Measurements from ENCODE around the gene PPEF1.

Gene PPEF1

DNA sequence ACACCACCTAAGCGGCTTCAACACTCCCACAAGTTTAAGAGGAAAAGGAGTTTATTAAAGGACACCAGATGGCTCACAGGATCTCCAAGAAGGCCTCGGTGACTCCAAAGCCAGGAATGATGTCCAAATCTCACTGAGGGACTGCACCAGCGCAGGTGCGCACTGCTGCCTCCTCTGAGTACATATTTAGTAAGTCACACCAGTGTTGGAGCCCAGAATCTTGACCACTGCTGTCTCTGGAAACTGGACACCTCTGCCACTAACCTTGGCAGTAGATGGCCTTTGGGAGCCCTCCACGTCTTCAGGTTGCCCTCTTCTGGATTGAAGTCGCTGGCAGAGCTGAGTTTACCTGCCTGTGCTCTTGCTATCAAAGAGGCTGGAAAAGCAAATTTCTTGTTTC is 25.4 kb upstream of the PPEF1 start:
- Mint-ChIP-seq H3K27ac (no peak overlapping the region), H3K27me3 (no peaks in the 10 kb centered on the region), H3K36me3 (ENCODE audit: insufficient read depth) (peaks cover 2% of the 10 kb centered on the region), H3K4me1 (ENCODE audit: low read depth in 2 of 2) (peaks cover 0 to 6% of the 10 kb centered on the region in 2 donors), H3K4me3 (no peak overlapping the region), H3K9me3 (no peaks in the 10 kb centered on the region)
- DNase-seq (no peak), ATAC-seq (replicated peaks) (no peak)

DNA sequence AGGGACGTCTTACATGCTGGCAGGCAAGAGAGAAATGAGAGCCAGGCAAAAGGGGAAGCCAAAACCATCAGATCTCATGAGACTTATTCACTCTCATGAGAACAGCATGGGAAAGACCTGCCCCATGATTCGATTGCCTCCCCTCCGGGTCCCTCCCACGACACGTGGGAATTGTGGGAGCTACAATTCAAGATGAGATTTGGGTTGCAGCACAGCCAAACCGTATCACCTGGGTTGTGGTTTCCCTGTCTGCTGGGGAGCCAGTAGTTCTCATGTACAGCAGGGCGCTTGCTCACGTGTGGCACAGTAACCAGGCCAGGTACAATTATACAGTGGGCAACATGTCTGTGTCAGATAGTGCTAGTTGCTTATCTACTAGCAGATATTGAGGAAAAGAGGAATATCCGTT is 24.5 kb upstream of the PPEF1 start:
- peak overlapping the region in 1 of 2 donors; percentile 46 for H3K27ac Mint-ChIP-seq
- H3K9me3 Mint-ChIP-seq: no peaks in the 10 kb centered on the region
- H3K4me1 Mint-ChIP-seq (ENCODE audit: low read depth in 2 of 2): peaks cover 0 to 4% of the 10 kb centered on the region in 2 donors
- H3K36me3 Mint-ChIP-seq (ENCODE audit: insufficient read depth): no peaks in the 10 kb centered on the region
- H3K4me3 Mint-ChIP-seq: no peak overlapping the region
- DNase-seq: no peak
- H3K27me3 Mint-ChIP-seq: no peaks in the 10 kb centered on the region
- no peak for ATAC-seq (replicated peaks)

DNA sequence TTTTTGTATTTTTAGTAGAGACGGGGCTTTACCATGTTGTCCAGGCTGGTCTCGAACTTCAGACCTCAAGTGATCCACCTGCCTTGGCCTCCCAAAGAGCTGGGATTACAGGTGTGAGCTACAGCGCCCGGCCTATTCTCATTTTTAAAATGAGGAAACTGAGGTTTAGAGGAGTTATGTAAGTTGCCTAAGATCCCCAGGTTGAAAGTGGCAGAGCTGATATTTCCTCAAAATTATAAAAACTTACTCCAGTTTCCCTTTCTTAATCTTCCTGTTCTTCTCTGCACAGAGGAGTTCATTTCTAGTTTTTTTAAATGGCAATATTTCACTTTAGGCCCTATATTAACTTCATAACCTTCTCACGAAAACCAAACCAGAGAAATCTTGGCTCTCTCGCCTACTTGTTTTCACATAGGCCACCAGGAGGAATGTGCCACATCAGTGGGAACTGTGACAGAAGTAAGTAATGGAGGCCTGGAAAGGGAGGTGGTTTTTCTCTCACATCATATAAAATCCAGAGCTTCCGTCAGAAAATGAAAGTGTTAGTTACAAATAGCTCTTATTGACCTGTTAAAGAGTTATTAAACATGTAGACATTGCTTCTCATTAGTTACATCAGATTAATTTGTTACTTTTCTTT is 19.5 kb upstream of the PPEF1 start:
- DNase-seq (no peak), ATAC-seq (replicated peaks) (no peak)
- no peaks in the 10 kb centered on the region for H3K36me3 Mint-ChIP-seq (ENCODE audit: insufficient read depth)
- no peak overlapping the region for H3K27ac Mint-ChIP-seq
- no peaks in the 10 kb centered on the region for H3K9me3 Mint-ChIP-seq
- no peaks in the 10 kb centered on the region for H3K4me1 Mint-ChIP-seq (ENCODE audit: low read depth in 2 of 2)
- peaks cover 0 to 8% of the 10 kb centered on the region in 2 donors for H3K27me3 Mint-ChIP-seq
- H3K4me3 Mint-ChIP-seq: no peak overlapping the region

DNA sequence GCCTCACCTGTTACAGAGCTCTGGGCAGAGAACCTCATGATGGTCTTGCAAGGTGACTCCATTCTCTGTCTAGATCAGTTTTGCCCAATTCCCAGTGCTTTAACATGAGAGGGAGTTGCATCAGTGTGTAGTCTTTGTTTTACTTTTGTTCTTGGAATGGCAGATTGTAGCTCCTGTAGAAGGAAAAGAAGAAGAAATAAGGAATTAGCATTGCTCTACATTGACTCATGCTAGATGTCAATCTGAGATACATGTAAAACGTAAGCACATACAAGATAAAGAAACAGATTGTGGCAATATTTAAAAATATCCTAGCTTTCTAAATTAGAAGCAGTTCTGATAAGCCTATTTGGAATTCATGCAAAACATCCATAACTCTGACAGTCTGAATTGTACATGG is 16.0 kb upstream of the PPEF1 start:
- Mint-ChIP-seq H3K4me1 (ENCODE audit: low read depth in 2 of 2) (no peaks in the 10 kb centered on the region), H3K27me3 (peaks cover 0 to 8% of the 10 kb centered on the region in 2 donors), H3K36me3 (ENCODE audit: insufficient read depth) (no peaks in the 10 kb centered on the region), H3K9me3 (no peaks in the 10 kb centered on the region), H3K27ac (no peak overlapping the region), H3K4me3 (no peak overlapping the region)
- DNase-seq (no peak), ATAC-seq (replicated peaks) (no peak)

DNA sequence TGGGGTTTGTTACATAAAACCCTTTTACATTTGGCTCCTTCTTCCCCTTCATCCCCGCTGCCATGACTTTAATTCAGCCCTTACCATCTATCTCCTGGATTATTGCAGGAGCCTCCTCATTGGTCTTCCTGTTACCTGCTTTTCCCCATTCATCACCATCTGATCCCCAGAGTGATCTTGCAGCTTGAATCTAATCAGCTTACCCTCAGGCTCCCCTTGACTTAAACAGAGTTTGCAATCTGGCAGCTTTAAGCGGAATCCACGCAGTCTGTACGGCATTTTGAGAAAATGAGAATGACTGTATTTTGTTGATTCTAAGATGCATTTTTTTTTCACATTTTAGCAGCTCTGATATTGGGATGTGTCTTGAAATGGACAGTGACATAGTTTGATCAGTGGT is 14.9 kb upstream of the PPEF1 start:
- Mint-ChIP-seq H3K27me3 (peaks cover under 1 to 13% of the 10 kb centered on the region in 2 donors), H3K27ac (no peak overlapping the region), H3K4me3 (no peak overlapping the region), H3K4me1 (ENCODE audit: low read depth in 2 of 2) (no peaks in the 10 kb centered on the region), H3K36me3 (ENCODE audit: insufficient read depth) (no peaks in the 10 kb centered on the region), H3K9me3 (no peaks in the 10 kb centered on the region)
- ATAC-seq (replicated peaks): no peak
- no peak for DNase-seq

DNA sequence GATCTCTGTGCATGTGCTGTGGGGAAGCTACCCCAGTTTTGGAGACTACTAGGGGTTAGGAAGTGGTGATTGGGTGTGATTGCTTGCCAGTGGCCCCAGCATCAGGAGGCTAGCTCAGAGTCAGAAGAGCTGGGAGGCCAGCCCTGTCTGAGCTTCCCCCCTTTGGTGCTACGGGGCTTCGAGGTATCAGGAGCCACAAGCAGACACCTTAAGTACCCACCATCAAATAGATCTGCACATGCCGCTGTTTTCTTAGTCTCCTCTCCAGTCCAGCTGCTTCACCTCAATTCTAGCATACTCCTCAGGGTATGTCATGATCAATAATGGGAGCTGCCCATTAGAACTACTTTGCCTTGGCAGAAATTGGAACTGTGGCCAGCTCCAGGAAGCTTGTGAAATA is 10.8 kb upstream of the PPEF1 start:
- no peak for DNase-seq
- Mint-ChIP-seq H3K4me1 (ENCODE audit: low read depth in 2 of 2) (no peaks in the 10 kb centered on the region), H3K27me3 (peaks cover 14 to 19% of the 10 kb centered on the region in 2 donors), H3K27ac (no peak overlapping the region), H3K36me3 (ENCODE audit: insufficient read depth) (no peaks in the 10 kb centered on the region), H3K4me3 (no peak overlapping the region), H3K9me3 (no peaks in the 10 kb centered on the region)
- no peak for ATAC-seq (replicated peaks)

DNA sequence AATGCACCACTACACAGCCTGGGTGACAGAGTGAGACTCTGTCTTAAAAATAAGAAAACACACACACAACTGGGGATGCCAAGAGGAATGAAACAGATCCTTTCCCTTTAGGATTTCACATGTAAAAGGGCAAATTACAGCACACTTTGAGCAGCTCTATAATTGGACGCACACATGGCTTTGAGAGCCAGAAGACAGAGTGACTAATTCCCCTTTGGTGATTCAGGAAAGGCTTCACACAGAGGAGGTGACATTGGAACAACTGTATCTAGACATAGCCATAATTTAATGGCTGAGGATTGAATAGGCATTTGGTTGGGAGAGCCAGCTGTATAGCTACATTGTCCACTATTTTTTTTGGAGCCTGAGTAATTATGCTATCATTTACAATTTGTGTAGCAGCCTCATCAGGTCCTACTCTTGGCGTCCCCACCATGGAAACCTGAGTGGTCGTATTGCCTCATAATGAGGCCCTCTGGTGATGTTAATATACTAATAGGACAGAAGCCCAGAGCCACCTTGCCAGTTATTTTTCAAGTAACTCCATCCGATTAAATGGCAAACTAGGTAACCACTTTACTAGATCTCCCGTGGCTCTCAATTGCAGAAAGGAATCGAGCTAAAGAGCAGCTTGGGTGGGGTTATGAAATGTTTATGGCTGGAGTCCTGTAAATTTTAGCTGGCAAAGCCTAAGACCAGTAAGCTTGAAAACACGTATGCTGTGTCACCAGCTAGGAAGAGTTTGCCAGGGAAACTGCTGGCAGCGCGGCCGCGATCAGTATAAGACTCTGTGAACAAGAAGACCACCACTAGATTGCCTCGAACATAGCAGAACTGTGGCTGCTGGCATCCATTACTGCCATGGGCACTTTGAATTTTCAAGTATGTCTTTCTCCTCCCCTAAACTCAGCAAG is 8.5 kb upstream of the PPEF1 start:
- no peak for DNase-seq
- Mint-ChIP-seq H3K4me3 (no peak overlapping the region), H3K4me1 (ENCODE audit: low read depth in 2 of 2) (no peaks in the 10 kb centered on the region), H3K36me3 (ENCODE audit: insufficient read depth) (no peaks in the 10 kb centered on the region), H3K27me3 (peaks cover 19 to 24% of the 10 kb centered on the region in 2 donors), H3K27ac (no peak overlapping the region), H3K9me3 (no peaks in the 10 kb centered on the region)
- ATAC-seq (replicated peaks): no peak

DNA sequence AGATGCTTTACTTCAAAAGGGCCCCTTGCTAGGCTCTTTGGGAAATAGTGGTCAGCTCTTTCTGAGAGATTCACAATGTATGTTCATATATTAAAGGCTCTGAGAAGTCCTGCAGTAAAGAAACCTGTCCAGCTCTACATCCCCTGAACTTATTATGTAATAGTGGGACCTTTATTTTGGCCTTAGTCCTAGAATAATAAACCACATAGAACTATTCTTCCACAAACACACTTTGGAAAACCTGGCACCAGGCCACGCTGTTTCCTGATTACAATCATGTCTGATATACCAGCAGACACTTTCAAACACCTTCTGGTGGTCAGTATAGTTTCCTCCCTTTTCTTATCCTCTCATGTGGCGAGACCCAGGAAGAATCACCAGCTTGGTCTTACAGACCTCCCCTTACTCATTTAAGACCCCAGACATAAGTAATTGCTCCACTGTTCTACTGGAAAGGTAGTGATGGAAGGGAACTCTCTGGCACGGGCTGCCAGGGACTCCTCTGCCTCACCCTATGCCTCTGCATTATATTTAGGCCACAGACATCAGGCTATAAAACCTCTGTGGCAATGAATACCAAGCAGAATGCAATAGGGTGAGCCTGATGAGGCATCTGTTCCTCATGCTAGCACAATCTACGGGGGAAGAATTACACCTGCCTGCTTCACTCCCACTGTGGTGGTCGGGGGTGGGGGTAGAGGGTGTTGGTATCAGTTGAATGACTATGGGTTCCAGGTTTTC is 5.7 kb upstream of the PPEF1 start:
- no peaks in the 10 kb centered on the region for H3K4me1 Mint-ChIP-seq (ENCODE audit: low read depth in 2 of 2)
- H3K9me3 Mint-ChIP-seq: no peaks in the 10 kb centered on the region
- no peaks in the 10 kb centered on the region for H3K36me3 Mint-ChIP-seq (ENCODE audit: insufficient read depth)
- H3K4me3 Mint-ChIP-seq: no peak overlapping the region
- ATAC-seq (replicated peaks) (no peak), DNase-seq (no peak)
- H3K27ac Mint-ChIP-seq: no peak overlapping the region
- H3K27me3 Mint-ChIP-seq: peaks cover 19 to 24% of the 10 kb centered on the region in 2 donors

DNA sequence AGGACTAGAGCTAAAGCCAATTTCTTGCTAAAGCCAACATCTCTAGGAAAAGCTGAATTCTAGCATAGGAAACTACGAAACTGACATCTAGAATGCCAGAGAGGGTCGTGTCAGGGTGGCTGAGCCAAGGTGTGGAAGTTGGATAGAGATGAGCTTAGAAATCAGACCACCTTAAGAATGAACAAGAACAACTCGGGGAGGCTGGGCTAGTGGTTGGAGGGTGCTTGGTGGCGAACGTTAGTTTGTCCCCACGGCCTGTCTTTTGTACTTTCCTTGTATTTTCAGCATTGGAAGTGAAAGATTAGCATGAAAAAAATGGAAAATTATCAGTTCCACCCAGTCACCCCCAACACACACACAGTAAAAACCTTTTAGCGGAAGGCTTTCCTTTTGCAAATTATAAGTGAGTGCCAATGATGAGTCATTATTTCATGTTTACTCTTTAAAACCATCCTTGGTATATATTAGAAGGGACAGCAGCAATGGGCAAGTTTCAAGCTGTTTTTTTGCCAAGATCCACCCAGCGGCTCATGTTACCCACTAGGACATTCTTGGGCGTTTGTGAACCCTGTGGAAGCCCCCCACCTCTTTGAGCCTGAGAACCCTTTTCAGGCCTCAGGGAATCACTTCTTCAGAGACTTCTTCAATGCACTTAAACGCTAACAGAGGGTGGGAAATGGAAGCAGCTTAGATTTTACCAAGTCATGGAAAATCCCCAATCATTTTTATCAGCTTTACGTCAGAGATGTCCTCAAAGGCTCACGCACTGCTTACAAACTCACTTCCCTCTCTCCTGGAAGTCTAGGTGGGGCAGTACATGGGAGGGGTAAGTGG is 4.9 kb upstream of the PPEF1 start:
- DNase-seq: no peak
- no peaks in the 10 kb centered on the region for H3K36me3 Mint-ChIP-seq (ENCODE audit: insufficient read depth)
- peaks cover 14 to 23% of the 10 kb centered on the region in 2 donors for H3K27me3 Mint-ChIP-seq
- H3K4me3 Mint-ChIP-seq: no peak overlapping the region
- H3K9me3 Mint-ChIP-seq: no peaks in the 10 kb centered on the region
- H3K4me1 Mint-ChIP-seq (ENCODE audit: low read depth in 2 of 2): no peaks in the 10 kb centered on the region
- ATAC-seq (replicated peaks): no peak
- no peak overlapping the region for H3K27ac Mint-ChIP-seq

DNA sequence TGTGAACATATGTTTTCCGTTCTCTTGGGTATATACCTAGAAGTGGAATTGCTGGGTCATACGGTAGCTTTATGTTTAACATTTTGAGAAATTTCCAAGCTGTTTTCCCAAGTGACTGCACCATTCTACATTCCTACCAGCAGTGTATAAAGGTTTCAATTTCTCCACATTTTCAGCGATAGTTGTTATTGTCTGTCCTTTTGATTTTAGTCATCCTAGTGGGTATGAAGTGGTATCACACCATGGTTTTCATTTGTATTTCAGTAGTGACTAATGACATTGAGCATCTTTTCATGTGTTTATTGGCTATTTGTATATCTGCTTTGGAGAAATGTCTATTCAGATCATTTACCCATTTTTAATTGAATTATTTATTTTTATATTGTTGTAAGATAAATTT is 2.4 kb downstream of the PPEF1 start:
- H3K27ac Mint-ChIP-seq: no peak overlapping the region
- H3K4me1 Mint-ChIP-seq (ENCODE audit: low read depth in 2 of 2): no peaks in the 10 kb centered on the region
- H3K27me3 Mint-ChIP-seq: no peaks in the 10 kb centered on the region
- no peaks in the 10 kb centered on the region for H3K9me3 Mint-ChIP-seq
- no peak overlapping the region for H3K4me3 Mint-ChIP-seq
- DNase-seq (no peak), ATAC-seq (replicated peaks) (no peak)
- H3K36me3 Mint-ChIP-seq (ENCODE audit: insufficient read depth): no peaks in the 10 kb centered on the region

DNA sequence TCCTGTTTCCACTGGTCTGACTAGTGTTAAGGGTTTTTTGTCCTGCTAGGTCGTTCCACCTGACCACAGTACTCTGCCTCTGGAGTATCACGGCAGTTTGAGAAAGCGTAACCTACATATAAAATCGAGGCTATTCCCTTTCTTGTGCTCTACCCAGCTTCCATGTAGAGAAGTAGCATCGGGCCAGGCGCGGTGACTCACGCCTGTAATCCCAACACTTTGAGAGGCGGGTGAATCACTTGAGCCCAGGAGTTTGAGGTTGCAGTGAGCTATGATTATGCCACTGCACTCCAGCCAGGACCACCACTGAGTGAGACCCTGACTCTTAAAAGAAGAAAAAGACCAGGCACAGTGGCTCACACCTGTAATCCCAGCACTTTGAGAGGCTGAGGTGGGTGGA is 7.5 kb downstream of the PPEF1 start:
- no peak overlapping the region for H3K27ac Mint-ChIP-seq
- H3K27me3 Mint-ChIP-seq: peaks cover 0 to 15% of the 10 kb centered on the region in 2 donors
- no peak for ATAC-seq (replicated peaks)
- DNase-seq: no peak
- no peaks in the 10 kb centered on the region for H3K4me1 Mint-ChIP-seq (ENCODE audit: low read depth in 2 of 2)
- no peak overlapping the region for H3K4me3 Mint-ChIP-seq
- H3K36me3 Mint-ChIP-seq (ENCODE audit: insufficient read depth): no peaks in the 10 kb centered on the region
- no peaks in the 10 kb centered on the region for H3K9me3 Mint-ChIP-seq

DNA sequence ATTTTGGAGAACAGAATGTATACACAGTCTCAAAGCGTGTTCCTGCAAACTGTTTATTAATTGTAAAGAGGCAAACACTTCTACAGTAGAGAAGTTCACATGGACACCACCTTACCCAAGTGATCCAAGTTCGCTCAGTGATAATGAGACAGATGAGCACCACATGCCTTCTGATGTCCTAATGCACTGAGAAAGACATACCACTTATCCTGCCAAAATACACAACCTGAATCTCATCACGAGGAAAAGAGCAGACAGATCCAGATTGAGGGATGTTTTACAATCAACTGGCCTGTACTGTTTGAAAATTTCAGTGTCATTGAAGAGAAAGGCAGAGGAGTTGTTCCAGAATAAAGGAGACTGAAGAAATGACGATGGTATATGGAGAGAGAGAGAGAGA is 12.4 kb downstream of the PPEF1 start:
- Mint-ChIP-seq H3K27me3 (peaks cover 6 to 15% of the 10 kb centered on the region in 2 donors), H3K27ac (no peak overlapping the region), H3K4me3 (no peak overlapping the region), H3K4me1 (ENCODE audit: low read depth in 2 of 2) (no peaks in the 10 kb centered on the region), H3K9me3 (no peaks in the 10 kb centered on the region), H3K36me3 (ENCODE audit: insufficient read depth) (no peaks in the 10 kb centered on the region)
- ATAC-seq (replicated peaks) (no peak), DNase-seq (no peak)

Measured in effector memory CD8-positive, alpha-beta T cell (primary cell).